GM12878 (cell line): Measurements from ENCODE around the gene APLN. TPM values are rescaled to one million over a fixed set of nuclear protein-coding genes. Genes with fewer than 3 reads are reported as not detected.

Experiments used
- ATAC-seq: fragments of 200-7000 bp; cut with Tn5 transposase; 3 replicates; pipeline ENCODE4 v1.9.1; 2020; ENCODE audit warnings: mild to moderate bottlenecking, moderate library complexity
- BruUV-seq: library from RNA; stranded (reverse); fragments of 400-500 nt; replicated peaks from 2 replicates; lab custom pipeline; 2021; lab: Mats Ljungman, UMichigan
- CTCF ChIA-PET: fragments of 300-600 bp; sonication (Branson Sonifier 250); formaldehyde crosslinking; extraction: SDS; loops from one replicate; lab custom pipeline; 2021; ENCODE audit warnings: inconsistent platforms; lab: Yijun Ruan, JAX
- POLR2A ChIA-PET: fragments of 350-600 bp; formaldehyde crosslinking; extraction: SDS; loops from one replicate; lab custom pipeline; 2021; ENCODE audit warnings: inconsistent platforms; lab: Charles Lee
- RAD21 ChIA-PET: fragments of 300-600 bp; sonication (Branson Sonifier 250); formaldehyde crosslinking; loops from one replicate; lab custom pipeline; 2023; ENCODE audit warnings: antibody characterized with exemption; ENCODE audit not compliant: unreplicated experiment; lab: Charles Lee
- SMC1A ChIA-PET: fragments of 300-600 bp; sonication (Branson Sonifier 250); formaldehyde crosslinking; loops from one replicate; lab custom pipeline; 2023; ENCODE audit not compliant: unreplicated experiment, uncharacterized antibody; lab: Charles Lee
- DNase-seq: peaks from one replicate; pipeline ENCODE4 v3.0.0-alpha.2; 2011; ENCODE audit warnings: low read depth, low spot score
- FAIRE-seq: peaks from 3 replicates; lab custom pipeline; 2011; peaks lifted over from hg19 to GRCh38; lab: Jason Lieb, UNC
- H2AFZ ChIP-seq: 2 replicates; pipeline ENCODE4 v1.6.0; 2011; ENCODE audit warnings: low read depth, low read length, control low read depth; ENCODE audit not compliant: control insufficient read depth
- H3K27ac ChIP-seq: 2 replicates; pipeline ENCODE4 v1.5.1; 2011; ENCODE audit warnings: control low read depth; ENCODE audit not compliant: control insufficient read depth, insufficient read depth
- H3K27me3 ChIP-seq, 2 experiments: replicated peaks in 1 of 2; 2 replicates each; pipeline versions ENCODE4 v1.6.0 to v1.6.1; 2011; ENCODE audit warnings: low read length in 1 of 2; ENCODE audit not compliant: control insufficient read depth in 2 of 2, insufficient read depth in 2 of 2
- H3K36me3 ChIP-seq, 2 experiments: 2 replicates each; pipeline ENCODE4 v1.5.1; 2011; ENCODE audit warnings: low read length in 1 of 2; ENCODE audit not compliant: control insufficient read depth in 2 of 2, insufficient read depth in 2 of 2
- H3K4me1 ChIP-seq: 2 replicates; pipeline ENCODE4 v1.6.1; 2011; ENCODE audit warnings: mild to moderate bottlenecking, low read length, moderate library complexity, mixed read lengths; ENCODE audit not compliant: control insufficient read depth, insufficient read depth
- H3K4me2 ChIP-seq: 2 replicates; pipeline ENCODE4 v1.6.0; 2011; ENCODE audit warnings: control low read depth; ENCODE audit not compliant: control insufficient read depth, insufficient read depth
- H3K4me3 ChIP-seq: fragments of 200-600 bp; sonication (generic); 2 replicates; pipeline ENCODE4 v1.5.1; 2016
- H3K79me2 ChIP-seq: 2 replicates; pipeline ENCODE4 v1.6.0; 2011; ENCODE audit warnings: low read length; ENCODE audit not compliant: control insufficient read depth, insufficient read depth
- H3K9ac ChIP-seq: 2 replicates; pipeline ENCODE4 v1.8.0; 2011; ENCODE audit warnings: low read length, control low read depth, mixed read lengths; ENCODE audit not compliant: control insufficient read depth, insufficient read depth
- H3K9me3 ChIP-seq: replicated peaks from 3 replicates; pipeline ENCODE4 v1.5.1; 2011; ENCODE audit warnings: mild to moderate bottlenecking, low read length; ENCODE audit not compliant: control insufficient read depth, insufficient read depth
- H4K20me1 ChIP-seq: 2 replicates; pipeline ENCODE4 v1.6.0; 2011; ENCODE audit not compliant: control insufficient read depth, insufficient read depth
- BMI1 ChIP-seq: fragments of 450-650 bp; IDR thresholded peaks from 2 replicates; pipeline ENCODE4 v1.6.1; 2016; ENCODE audit warnings: mild to moderate bottlenecking, moderate library complexity, borderline replicate concordance
- DPF2 ChIP-seq: fragments of 450-650 bp; IDR thresholded peaks from 2 replicates; pipeline ENCODE4 v1.6.1; 2017; ENCODE audit warnings: mild to moderate bottlenecking
- KDM1A ChIP-seq: fragments of 200-600 bp; sonication (generic); IDR thresholded peaks from 2 replicates; pipeline ENCODE4 v1.6.1; 2016; ENCODE audit warnings: borderline replicate concordance
- MTA3 ChIP-seq: IDR thresholded peaks from 2 replicates; pipeline ENCODE4 v1.6.1; 2012; ENCODE audit warnings: low read length, inconsistent platforms, borderline replicate concordance
- SIX5 ChIP-seq: IDR thresholded peaks from 2 replicates; pipeline ENCODE4 v1.6.1; 2011; ENCODE audit warnings: mild to moderate bottlenecking, low read depth, low read length, moderate library complexity; ENCODE audit not compliant: severe bottlenecking
- SMARCA5 ChIP-seq: fragments of 450-650 bp; IDR thresholded peaks from 2 replicates; pipeline ENCODE4 v1.6.1; 2017; ENCODE audit warnings: mild to moderate bottlenecking
- WGBS: methylation state at CpG from one replicate; pipeline ENCODE4 v1.1.6; 2016; ENCODE audit warnings: low lambda C conversion rate; ENCODE audit not compliant: insufficient replicate concordance, insufficient coverage; ENCODE audit errors: missing lambda C conversion rate; 5-methylcytosine and 5-hydroxymethylcytosine counted together
- in situ Hi-C: fragments of 300-500 bp; cut with MboI; formaldehyde crosslinking; loops from 9 replicates; pipeline ENCODE4 v1.14.3; 2018; ENCODE audit warnings: mixed read lengths
- intact Hi-C: fragments of 100-400 bp; cut with micrococcal nuclease; formaldehyde crosslinking; loops from one replicate; pipeline ENCODE4 v1.14.2; 2022; ENCODE audit not compliant: unreplicated experiment
- polyA plus RNA-seq, 11 experiments: library from polyadenylated mRNA; depleted of rRNA in 4 of 11; unstranded in 6 of 11; stranded (reverse) in 5 of 11; fragments of >200 nt; fragmentation: Nextera tagmentation in 4 of 11; fragmentation: Illumina TruSeq in 1 of 11; extraction: Ambion mirVana in 4 of 11; extraction: Trizol in 1 of 11; gene quantifications; 1 replicate in 1 of 11; 2 replicates in 10 of 11; pipeline versions ENCODE4 v1.2.1 to v1.2.3, GENCODE V29; 2011 to 2016; ENCODE audit warnings: inconsistent platforms in 2 of 11, missing spikeins in 2 of 11, low read depth in 1 of 11
- total RNA-seq, 4 experiments: library from RNA; depleted of rRNA in 3 of 4; stranded (reverse); fragments of >200 nt in 3 of 4; fragmentation: Illumina TruSeq in 1 of 4; extraction: Trizol in 1 of 4; gene quantifications; 2 replicates each; pipeline versions ENCODE4 v1.2.1 to v1.2.3, GENCODE V29; 2013 to 2021
- TF ChIP-seq, protein P1 (sequence below): IDR thresholded peaks from 2 replicates; pipeline ENCODE4 v1.6.1; 2012; ENCODE audit warnings: low read length, inconsistent platforms

The APLN gene
- total and polyA plus RNA-seq, 10 of the 15 experiments (the other 5 are each of a cell fraction or from before 2014, with no cell fraction given) = 0.31 TPM; not detected in 9

DNA sequence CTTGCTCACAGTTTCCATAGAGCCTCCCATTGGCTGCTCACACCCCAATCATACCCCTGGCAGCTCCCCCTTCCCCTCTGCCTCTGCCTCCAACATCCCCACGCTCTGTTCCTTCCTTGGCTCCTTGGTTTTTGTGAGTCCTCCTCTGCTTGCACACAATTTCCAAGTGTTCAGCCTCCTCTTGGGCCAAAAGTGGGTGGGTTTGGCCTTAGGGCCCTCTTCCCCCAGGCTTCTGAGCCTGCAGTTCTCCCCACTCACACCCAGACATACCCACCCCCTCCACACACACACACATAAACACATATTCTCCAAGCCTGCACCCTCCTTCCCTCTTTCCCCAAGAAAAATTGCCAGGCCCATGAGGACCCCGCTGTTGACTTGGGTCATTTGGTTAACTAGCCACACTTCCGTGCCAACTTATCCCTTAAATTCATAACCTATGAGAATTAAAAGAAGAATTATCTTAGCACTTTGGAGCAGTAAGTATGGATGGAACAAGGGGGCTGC lies 4.5 kb downstream of the APLN start:
- Histone ChIP-seq H3K27me3 (peaks cover 2 to 3% of the 10 kb centered on the region in 2 experiments; a peak in 3 of 4 replicates), H3K27ac (no peak overlapping the region), H3K4me2 (no peak overlapping the region), H3K4me3 (no peak overlapping the region), H3K9ac (no peak overlapping the region), H3K36me3 (no peaks in the 10 kb centered on the region), H2AFZ (no peak overlapping the region), H3K4me1 (no peaks in the 10 kb centered on the region), H3K79me2 (no peaks in the 10 kb centered on the region), H3K9me3 (no peaks in the 10 kb centered on the region), H4K20me1 (no peaks in the 10 kb centered on the region)
- ChIA-PET RAD21 (no interaction called here), SMC1A (no interaction called here), POLR2A (no interaction called here), CTCF (no interaction called here)
- no peak for ATAC-seq
- no peak for DNase-seq
- FAIRE-seq = no peak
- in situ Hi-C loops (no loop called here), intact Hi-C loops (no loop called here)
- 15% methylated on average over 3 of the region's 3 CpGs for WGBS
- BruUV-seq = no TSS peak
- TF ChIP-seq KDM1A = no peak
- TF ChIP-seq, protein P1, sequence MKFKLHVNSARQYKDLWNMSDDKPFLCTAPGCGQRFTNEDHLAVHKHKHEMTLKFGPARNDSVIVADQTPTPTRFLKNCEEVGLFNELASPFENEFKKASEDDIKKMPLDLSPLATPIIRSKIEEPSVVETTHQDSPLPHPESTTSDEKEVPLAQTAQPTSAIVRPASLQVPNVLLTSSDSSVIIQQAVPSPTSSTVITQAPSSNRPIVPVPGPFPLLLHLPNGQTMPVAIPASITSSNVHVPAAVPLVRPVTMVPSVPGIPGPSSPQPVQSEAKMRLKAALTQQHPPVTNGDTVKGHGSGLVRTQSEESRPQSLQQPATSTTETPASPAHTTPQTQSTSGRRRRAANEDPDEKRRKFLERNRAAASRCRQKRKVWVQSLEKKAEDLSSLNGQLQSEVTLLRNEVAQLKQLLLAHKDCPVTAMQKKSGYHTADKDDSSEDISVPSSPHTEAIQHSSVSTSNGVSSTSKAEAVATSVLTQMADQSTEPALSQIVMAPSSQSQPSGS = no peak
- no peak for TF ChIP-seq SIX5
- TF ChIP-seq BMI1 = no peak
- no peak for TF ChIP-seq DPF2
- TF ChIP-seq MTA3 = no peak
- TF ChIP-seq SMARCA5 = no peak
